ENCODE measurements around the gene PAGE4.

The PAGE4 gene

DNA sequence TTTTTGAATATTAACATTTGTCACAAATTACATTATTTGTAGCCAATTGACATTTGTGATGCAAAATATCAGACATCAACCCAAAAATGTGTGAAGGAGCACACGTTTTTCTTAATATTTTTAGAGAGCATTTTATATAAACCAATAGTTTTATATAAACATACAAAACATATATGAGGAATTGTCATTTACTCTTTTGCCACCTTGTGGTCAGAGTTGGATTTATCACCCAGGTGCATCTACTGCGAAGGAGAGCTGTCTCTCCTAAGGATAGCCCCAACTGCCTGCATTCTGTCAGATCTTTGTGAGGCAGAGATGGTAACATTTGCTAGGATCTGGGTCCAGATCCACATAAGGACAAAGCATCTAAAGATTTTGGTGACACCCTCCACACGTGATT is 47.6 kb downstream of the PAGE4 start:
- peak in 1 of 2 donors; percentile 19 for DNase-seq (ENCODE audit: low read depth in 2 of 2)

DNA sequence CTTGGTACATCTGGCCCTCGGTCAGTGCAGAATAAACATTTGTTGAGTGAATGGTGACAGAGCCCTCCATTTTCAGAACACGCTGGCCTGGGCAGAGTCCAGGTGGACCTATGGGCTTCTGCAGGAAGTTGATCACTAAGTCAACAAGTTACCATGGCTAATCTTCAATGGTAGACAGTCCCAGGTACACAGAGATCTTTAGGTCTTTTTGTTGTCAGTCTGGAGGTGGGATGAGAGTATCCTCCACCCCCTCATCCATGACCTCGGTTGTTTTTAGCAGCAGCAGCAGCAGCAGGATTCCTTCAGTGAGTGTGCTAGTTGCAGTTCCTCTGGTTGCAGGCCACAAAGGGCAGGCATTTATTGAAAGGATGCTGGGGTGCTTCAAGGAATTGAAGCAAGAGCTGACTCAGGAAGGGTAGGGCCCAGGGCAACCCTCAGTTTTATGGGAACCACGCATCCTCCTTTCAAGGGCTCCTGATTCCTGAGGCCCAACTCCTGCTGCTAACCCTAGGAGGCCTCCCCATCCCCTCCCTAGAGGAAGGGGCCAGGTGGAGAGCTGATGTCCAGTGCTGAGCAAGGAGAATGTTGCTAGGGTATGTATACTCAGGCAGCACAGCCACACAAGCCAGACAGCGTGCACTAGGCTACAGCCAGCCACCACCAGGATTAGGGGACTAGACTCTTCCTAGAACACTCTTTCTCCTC is 48.4 kb downstream of the PAGE4 start:
- DNase-seq (ENCODE audit: low read depth in 2 of 2), result no peak

DNA sequence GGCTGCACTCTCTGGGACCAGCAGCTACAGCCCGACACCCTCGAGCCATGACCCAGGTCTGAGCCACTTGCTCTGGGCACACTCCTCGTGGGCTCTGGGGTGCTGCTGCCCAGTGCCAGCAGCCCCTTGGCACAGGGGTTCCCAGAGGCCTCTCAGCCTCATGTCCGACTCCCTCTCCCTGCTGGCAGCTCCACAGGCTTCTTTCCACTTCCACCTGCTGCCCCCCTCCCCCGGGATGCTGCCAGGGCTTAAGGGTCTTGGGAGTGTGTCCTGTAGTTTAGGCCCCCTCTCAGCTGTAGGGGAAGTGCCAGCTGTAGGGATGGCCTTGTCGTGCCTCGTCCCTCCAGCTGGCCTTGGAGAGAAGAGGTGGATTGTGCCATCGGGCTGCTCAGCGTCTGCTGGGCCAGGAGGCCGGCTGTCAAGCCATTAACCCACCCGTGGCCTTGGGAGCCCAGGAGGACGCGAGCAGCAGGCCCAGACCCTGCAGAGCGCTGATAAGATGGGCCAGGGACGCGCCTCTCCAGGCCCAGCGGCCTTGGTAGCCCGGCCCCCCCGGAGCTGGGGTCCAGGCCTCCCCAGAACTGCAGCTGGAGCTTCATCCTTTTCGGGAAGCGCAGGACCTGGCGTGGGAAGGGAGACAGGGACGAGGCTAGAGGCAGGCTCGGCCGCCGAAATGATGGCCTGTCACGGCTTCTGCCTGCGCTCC is 49.2 kb downstream of the PAGE4 start:
- no peak for DNase-seq (ENCODE audit: low read depth in 2 of 2)

DNA sequence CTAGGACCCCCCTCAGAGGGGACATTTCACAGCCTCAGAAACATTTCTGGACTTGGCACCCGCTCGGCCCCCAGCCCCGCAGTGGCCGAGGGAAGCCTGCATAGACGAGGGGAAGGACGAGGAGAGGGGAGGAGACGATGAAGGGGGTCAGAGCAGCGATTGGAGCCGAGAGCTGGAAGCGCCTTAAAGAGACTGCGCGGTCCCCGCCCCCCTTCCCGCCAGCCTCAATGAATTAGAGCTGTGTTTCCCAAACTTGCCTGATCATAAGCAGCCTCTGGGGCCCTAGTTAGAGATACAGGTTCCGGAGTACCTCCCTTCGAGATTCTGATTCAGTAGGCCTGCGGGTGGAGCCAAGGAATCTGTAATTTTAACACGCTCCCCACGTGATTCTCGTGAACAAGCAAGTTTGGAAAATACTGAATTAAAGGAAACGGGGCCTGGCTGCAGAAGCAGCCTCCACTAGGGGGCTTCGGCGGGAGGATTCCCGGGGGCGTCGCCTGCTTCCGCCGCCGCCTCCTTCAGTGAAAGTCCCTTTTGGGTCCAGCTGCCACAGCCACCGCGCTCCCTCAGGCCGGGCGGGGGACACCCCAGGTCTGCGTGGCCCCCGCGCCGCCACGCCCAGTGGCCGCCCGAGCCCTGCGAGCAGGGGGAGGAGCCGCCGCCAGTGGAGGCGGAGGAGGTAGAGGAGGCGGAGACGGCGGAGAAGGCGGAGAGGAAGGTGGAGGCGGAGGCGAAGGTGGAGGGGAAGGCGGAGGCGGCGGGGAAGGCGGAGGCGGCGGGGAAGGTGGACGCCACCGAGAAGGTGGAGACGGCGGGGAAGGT is 49.9 kb downstream of the PAGE4 start, which contains the start of gene USP27X:
Gene USP27X (plus strand): TSS at position 651 of the 822 bp plus-strand sequence. CDS start 824 bp downstream, outside the sequence.
- DNase-seq (ENCODE audit: low read depth in 2 of 2), result peak; percentile 38 to 50

DNA sequence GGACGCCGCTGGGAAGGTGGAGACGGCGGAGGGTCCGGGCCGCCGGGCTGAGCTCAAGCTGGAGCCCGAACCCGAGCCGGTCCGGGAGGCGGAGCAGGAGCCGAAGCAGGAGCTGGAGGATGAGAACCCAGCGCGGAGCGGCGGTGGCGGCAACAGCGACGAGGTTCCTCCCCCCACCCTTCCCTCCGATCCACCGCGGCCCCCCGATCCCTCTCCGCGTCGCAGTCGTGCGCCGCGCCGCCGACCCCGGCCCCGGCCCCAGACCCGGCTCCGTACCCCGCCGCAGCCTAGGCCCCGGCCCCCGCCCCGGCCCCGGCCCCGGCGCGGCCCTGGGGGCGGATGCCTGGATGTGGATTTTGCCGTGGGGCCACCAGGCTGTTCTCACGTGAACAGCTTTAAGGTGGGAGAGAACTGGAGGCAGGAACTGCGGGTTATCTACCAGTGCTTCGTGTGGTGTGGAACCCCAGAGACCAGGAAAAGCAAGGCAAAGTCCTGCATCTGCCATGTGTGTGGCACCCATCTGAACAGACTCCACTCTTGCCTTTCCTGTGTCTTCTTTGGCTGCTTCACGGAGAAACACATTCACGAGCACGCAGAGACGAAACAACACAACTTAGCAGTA is 50.7 kb downstream of the PAGE4 start:
- DNase-seq (ENCODE audit: low read depth in 2 of 2), result no peak

DNA sequence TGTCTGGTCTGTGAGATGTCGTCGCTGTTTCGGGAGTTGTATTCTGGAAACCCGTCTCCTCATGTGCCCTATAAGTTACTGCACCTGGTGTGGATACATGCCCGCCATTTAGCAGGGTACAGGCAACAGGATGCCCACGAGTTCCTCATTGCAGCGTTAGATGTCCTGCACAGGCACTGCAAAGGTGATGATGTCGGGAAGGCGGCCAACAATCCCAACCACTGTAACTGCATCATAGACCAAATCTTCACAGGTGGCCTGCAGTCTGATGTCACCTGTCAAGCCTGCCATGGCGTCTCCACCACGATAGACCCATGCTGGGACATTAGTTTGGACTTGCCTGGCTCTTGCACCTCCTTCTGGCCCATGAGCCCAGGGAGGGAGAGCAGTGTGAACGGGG is 51.6 kb downstream of the PAGE4 start:
- DNase-seq (ENCODE audit: low read depth in 2 of 2), result no peak

All from activated CD4-positive, alpha-beta T cell treated with anti-CD3 and anti-CD28 coated beads for 24 hours (primary cell).